Activated naive CD8-positive, alpha-beta T cell (primary cell): ENCODE data around the gene HECTD2.

Experiments
- H3K27ac Mint-ChIP-seq: one replicate; pipeline ENCODE4 v1.8.0; 2021; ENCODE audit warnings: mixed read lengths
- H3K27me3 Mint-ChIP-seq: one replicate; pipeline ENCODE4 v1.8.0; 2021; ENCODE audit warnings: mixed read lengths
- H3K36me3 Mint-ChIP-seq: one replicate; pipeline ENCODE4 v1.8.0; 2021; ENCODE audit warnings: mixed read lengths
- H3K4me1 Mint-ChIP-seq: one replicate; pipeline ENCODE4 v1.8.0; 2021; ENCODE audit warnings: low read depth, mixed read lengths
- H3K4me3 Mint-ChIP-seq: one replicate; pipeline ENCODE4 v1.8.0; 2021; ENCODE audit warnings: mild to moderate bottlenecking, mixed read lengths
- H3K9me3 Mint-ChIP-seq: one replicate; pipeline ENCODE4 v1.8.0; 2021; ENCODE audit warnings: low read depth, mixed read lengths

The HECTD2 gene

GRCh38 chr10:91487911-91488582 is 77.9 kb downstream of the HECTD2 start:
- H3K27ac Mint-ChIP-seq = no peak overlapping the region

GRCh38 chr10:91493313-91493712 is 83.2 kb downstream of the HECTD2 start:
- no peaks in the 10 kb centered on the region for H3K9me3 Mint-ChIP-seq
- H3K27ac Mint-ChIP-seq = no peak overlapping the region
- no peaks in the 10 kb centered on the region for H3K36me3 Mint-ChIP-seq
- H3K4me1 Mint-ChIP-seq = no peaks in the 10 kb centered on the region
- H3K27me3 Mint-ChIP-seq = no peaks in the 10 kb centered on the region
- no peak overlapping the region for H3K4me3 Mint-ChIP-seq

More at GRCh38 chr10:91487911-91488582, 77.9 kb downstream of the HECTD2 start:
- Mint-ChIP-seq H3K4me1 (no peaks in the 10 kb centered on the region), H3K4me3 (no peak overlapping the region), H3K9me3 (no peaks in the 10 kb centered on the region), H3K36me3 (peaks cover 2% of the 10 kb centered on the region), H3K27me3 (no peaks in the 10 kb centered on the region)

- H3K27ac Mint-ChIP-seq = no peak overlapping the region
- H3K4me1 Mint-ChIP-seq = no peaks in the 10 kb centered on the region
- H3K27me3 Mint-ChIP-seq = no peaks in the 10 kb centered on the region
- H3K9me3 Mint-ChIP-seq = no peaks in the 10 kb centered on the region
- H3K4me3 Mint-ChIP-seq = no peak overlapping the region
- peaks cover 6% of the 10 kb centered on the region for H3K36me3 Mint-ChIP-seq
These were observed 85.3 kb downstream of the HECTD2 start for GRCh38 chr10:91495402-91495801.

- Mint-ChIP-seq H3K9me3 (no peaks in the 10 kb centered on the region), H3K27ac (no peak overlapping the region), H3K4me3 (no peak overlapping the region), H3K4me1 (no peaks in the 10 kb centered on the region), H3K36me3 (peaks cover 6% of the 10 kb centered on the region), H3K27me3 (no peaks in the 10 kb centered on the region)
These were observed 85.9 kb downstream of the HECTD2 start for GRCh38 chr10:91496016-91496415.

- Mint-ChIP-seq H3K27ac (no peak overlapping the region), H3K4me1 (no peaks in the 10 kb centered on the region), H3K36me3 (no peaks in the 10 kb centered on the region), H3K4me3 (no peak overlapping the region), H3K9me3 (no peaks in the 10 kb centered on the region), H3K27me3 (no peaks in the 10 kb centered on the region)
These were observed 101.6 kb downstream of the HECTD2 start for GRCh38 chr10:91511549-91512330.

GRCh38 chr10:91512458-91512857 is 102.3 kb downstream of the HECTD2 start:
- Mint-ChIP-seq H3K4me1 (no peaks in the 10 kb centered on the region), H3K9me3 (peaks cover 1% of the 10 kb centered on the region), H3K27me3 (no peaks in the 10 kb centered on the region), H3K27ac (no peak overlapping the region), H3K36me3 (no peaks in the 10 kb centered on the region), H3K4me3 (no peak overlapping the region)

GRCh38 chr10:91513598-91514424 is 103.7 kb downstream of the HECTD2 start:
- H3K4me3 Mint-ChIP-seq = no peak overlapping the region
- H3K27me3 Mint-ChIP-seq = no peaks in the 10 kb centered on the region
- H3K9me3 Mint-ChIP-seq = peaks cover 7% of the 10 kb centered on the region
- peaks cover 5% of the 10 kb centered on the region for H3K36me3 Mint-ChIP-seq
- no peak overlapping the region for H3K27ac Mint-ChIP-seq
- H3K4me1 Mint-ChIP-seq = no peaks in the 10 kb centered on the region

- peaks cover 7% of the 10 kb centered on the region for H3K9me3 Mint-ChIP-seq
- H3K27ac Mint-ChIP-seq = no peak overlapping the region
These were observed 104.6 kb downstream of the HECTD2 start for GRCh38 chr10:91514787-91515186.

GRCh38 chr10:91517394-91517793 is 107.2 kb downstream of the HECTD2 start:
- no peaks in the 10 kb centered on the region for H3K4me1 Mint-ChIP-seq
- no peak overlapping the region for H3K27ac Mint-ChIP-seq
- H3K9me3 Mint-ChIP-seq = peaks cover 7% of the 10 kb centered on the region
- peaks cover 5% of the 10 kb centered on the region for H3K36me3 Mint-ChIP-seq
- no peak overlapping the region for H3K4me3 Mint-ChIP-seq
- no peaks in the 10 kb centered on the region for H3K27me3 Mint-ChIP-seq

More at GRCh38 chr10:91514787-91515186, 104.6 kb downstream of the HECTD2 start:
- no peak overlapping the region for H3K4me3 Mint-ChIP-seq
- H3K27me3 Mint-ChIP-seq = no peaks in the 10 kb centered on the region
- peaks cover 5% of the 10 kb centered on the region for H3K36me3 Mint-ChIP-seq
- H3K4me1 Mint-ChIP-seq = no peaks in the 10 kb centered on the region

GRCh38 chr10:91519899-91520514 is 109.9 kb downstream of the HECTD2 start:
- Mint-ChIP-seq H3K27me3 (peaks cover 4% of the 10 kb centered on the region), H3K27ac (no peak overlapping the region), H3K4me3 (no peak overlapping the region), H3K9me3 (peaks cover 7% of the 10 kb centered on the region), H3K4me1 (no peaks in the 10 kb centered on the region), H3K36me3 (peaks cover 5% of the 10 kb centered on the region)

- Mint-ChIP-seq H3K4me1 (no peaks in the 10 kb centered on the region), H3K4me3 (no peak overlapping the region), H3K36me3 (peaks cover 5% of the 10 kb centered on the region), H3K27me3 (peaks cover 5% of the 10 kb centered on the region), H3K9me3 (peaks cover 7% of the 10 kb centered on the region), H3K27ac (no peak overlapping the region)
These were observed 110.5 kb downstream of the HECTD2 start for GRCh38 chr10:91520661-91521060.

- H3K4me1 Mint-ChIP-seq = no peaks in the 10 kb centered on the region
- H3K27ac Mint-ChIP-seq = no peak overlapping the region
- H3K36me3 Mint-ChIP-seq = peaks cover 5% of the 10 kb centered on the region
- peaks cover 5% of the 10 kb centered on the region for H3K27me3 Mint-ChIP-seq
- H3K4me3 Mint-ChIP-seq = no peak overlapping the region
- H3K9me3 Mint-ChIP-seq = peaks cover 7% of the 10 kb centered on the region
These were observed 111.3 kb downstream of the HECTD2 start for GRCh38 chr10:91521439-91521838.

- Mint-ChIP-seq H3K9me3 (no peaks in the 10 kb centered on the region), H3K27ac (no peak overlapping the region), H3K4me1 (no peaks in the 10 kb centered on the region), H3K36me3 (no peaks in the 10 kb centered on the region), H3K4me3 (no peak overlapping the region), H3K27me3 (peaks cover 9% of the 10 kb centered on the region)
These were observed 116.0 kb downstream of the HECTD2 start for GRCh38 chr10:91525896-91526712.

- H3K4me3 Mint-ChIP-seq = no peak overlapping the region
- no peak overlapping the region for H3K27ac Mint-ChIP-seq
- H3K36me3 Mint-ChIP-seq = no peaks in the 10 kb centered on the region
- H3K4me1 Mint-ChIP-seq = no peaks in the 10 kb centered on the region
- peaks cover 7% of the 10 kb centered on the region for H3K27me3 Mint-ChIP-seq
- no peaks in the 10 kb centered on the region for H3K9me3 Mint-ChIP-seq
These were observed 117.9 kb downstream of the HECTD2 start for GRCh38 chr10:91528080-91528479.
